Measurements from ENCODE around the gene ACTN1. TPM values are rescaled to one million over a fixed set of nuclear protein-coding genes. Genes with fewer than 3 reads are reported as not detected.

Gene ACTN1
- total RNA-seq, 1 donor from 2014 or later: 209 TPM

DNA sequence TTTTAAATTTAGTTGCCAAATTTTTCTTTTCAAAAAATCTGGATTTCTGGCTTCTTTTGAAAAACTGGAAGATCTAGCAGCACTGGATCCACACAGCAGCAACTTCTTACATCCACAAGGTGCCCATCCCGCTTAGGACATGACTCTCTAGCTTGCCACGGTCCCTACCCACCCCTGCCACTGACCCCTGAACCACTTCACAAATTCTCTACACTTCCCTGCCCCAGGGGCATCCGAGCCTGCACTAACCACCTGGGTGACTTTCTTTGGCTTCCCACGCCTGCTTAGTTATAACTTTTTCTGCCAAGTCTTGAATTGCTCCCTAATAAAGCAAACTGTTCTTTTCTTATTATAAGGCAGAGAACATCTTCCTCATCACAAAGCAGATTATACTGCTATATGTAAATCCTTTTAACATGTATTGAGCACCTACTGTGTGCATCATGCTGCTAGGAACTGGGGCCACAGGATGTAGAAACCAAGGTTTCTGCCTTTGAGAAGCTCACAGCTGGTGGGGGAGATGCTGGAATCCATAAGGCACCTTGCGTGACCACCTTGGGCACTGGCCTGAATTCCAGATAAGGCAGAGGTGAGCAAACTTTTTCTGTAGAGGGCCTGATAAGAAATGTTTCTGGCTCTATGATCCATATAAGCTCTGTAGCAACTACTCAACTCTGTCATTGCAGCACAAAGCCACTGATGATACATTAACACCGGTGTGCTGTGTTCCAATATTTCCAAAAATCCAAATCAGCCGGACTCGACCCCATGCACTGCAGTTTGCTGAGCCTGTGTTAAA is 59.8 kb downstream of the ACTN1 start:
- no peak for DNase-seq (ENCODE audit: extremely low spot score in 2 of 2)
- H3K27me3 ChIP-seq: no peaks in the 10 kb centered on the region
- peaks cover 0 to 23% of the 10 kb centered on the region in 2 donors for H3K36me3 ChIP-seq
- intact Hi-C loops (cut with DNase I): loop anchor here (10.0 kb wide), 2 partner anchors 55 to 175 kb away; partner anchors contain the start of gene ACTN1
- H3K4me1 ChIP-seq: peaks cover 13% of the 10 kb centered on the region
- TF ChIP-seq POLR2A (IDR thresholded peaks at IDR 0.05) (no peak), POLR2AphosphoS5 (IDR thresholded peaks at IDR 0.05; ENCODE audit: insufficient read depth in 1 of 2, low read depth in 1 of 2) (no peak)
- TF ChIP-seq, protein P1, sequence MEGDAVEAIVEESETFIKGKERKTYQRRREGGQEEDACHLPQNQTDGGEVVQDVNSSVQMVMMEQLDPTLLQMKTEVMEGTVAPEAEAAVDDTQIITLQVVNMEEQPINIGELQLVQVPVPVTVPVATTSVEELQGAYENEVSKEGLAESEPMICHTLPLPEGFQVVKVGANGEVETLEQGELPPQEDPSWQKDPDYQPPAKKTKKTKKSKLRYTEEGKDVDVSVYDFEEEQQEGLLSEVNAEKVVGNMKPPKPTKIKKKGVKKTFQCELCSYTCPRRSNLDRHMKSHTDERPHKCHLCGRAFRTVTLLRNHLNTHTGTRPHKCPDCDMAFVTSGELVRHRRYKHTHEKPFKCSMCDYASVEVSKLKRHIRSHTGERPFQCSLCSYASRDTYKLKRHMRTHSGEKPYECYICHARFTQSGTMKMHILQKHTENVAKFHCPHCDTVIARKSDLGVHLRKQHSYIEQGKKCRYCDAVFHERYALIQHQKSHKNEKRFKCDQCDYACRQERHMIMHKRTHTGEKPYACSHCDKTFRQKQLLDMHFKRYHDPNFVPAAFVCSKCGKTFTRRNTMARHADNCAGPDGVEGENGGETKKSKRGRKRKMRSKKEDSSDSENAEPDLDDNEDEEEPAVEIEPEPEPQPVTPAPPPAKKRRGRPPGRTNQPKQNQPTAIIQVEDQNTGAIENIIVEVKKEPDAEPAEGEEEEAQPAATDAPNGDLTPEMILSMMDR (IDR thresholded peaks at IDR 0.05): no peak
- no peak overlapping the region for H3K27ac ChIP-seq
- H3K9me3 ChIP-seq: no peaks in the 10 kb centered on the region
- H3K4me3 ChIP-seq: no peak overlapping the region

DNA sequence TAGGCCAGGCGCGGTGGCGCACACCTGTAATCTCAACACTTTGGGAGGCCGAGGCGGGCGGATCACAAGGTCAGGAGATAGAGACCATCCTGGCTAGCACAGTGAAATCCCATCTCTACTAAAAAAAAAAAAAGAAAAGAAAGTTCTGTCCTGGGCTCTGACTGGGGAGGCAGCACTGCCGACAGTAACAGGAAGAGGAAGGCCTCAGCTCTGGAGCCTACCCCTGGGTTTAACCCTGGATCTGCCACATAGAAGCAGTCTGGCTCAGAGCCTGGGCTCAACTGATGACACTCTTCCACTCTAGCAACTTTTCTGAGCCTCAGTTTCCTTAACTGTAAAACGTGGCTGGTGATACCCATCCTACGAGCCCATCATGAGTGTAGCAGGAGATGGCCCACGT is 60.5 kb downstream of the ACTN1 start:
- intact Hi-C loops (cut with DNase I): loop anchor here (10.0 kb wide), 2 partner anchors 56 to 176 kb away; partner anchors contain the start of gene ACTN1
- Histone ChIP-seq H3K4me3 (no peak overlapping the region), H3K27me3 (no peaks in the 10 kb centered on the region), H3K9me3 (no peaks in the 10 kb centered on the region), H3K27ac (no peak overlapping the region), H3K36me3 (peaks cover 0 to 23% of the 10 kb centered on the region in 2 donors), H3K4me1 (peaks cover 13% of the 10 kb centered on the region)
- no peak for DNase-seq (ENCODE audit: extremely low spot score in 2 of 2)
- TF ChIP-seq POLR2AphosphoS5 (IDR thresholded peaks at IDR 0.05; ENCODE audit: insufficient read depth in 1 of 2, low read depth in 1 of 2) (no peak), POLR2A (IDR thresholded peaks at IDR 0.05) (no peak)
- TF ChIP-seq, protein P1 (IDR thresholded peaks at IDR 0.05): no peak

DNA sequence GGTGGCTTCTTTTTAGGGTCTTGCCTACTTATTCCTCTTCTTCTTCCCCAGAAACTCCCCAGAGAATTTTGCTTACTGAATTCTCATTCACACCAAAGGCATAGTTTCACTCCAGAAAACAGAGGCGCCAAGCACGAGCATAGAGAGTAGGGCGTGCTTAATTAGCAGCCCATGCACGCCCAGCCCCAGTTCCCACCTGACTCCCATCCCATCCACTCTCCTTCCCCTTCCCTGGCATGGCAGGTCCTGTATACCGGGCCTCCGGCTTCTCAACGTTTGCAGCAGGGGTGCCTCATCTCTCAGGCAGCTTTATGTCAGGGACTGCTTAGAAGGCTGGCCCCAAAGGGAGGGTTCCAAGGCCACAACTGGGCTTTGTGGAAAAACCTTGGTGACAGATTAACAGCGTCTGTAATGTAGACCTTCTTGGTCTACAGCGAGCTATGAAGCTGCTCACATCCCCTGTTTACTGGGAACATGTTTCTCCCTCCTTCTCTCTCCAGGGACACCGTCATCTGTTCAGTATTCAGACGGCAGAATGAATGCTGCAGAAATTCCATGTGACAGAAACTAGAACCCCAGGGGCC is 62.7 kb downstream of the ACTN1 start:
- Histone ChIP-seq H3K36me3 (peaks cover 0 to 23% of the 10 kb centered on the region in 2 donors), H3K27ac (no peak overlapping the region), H3K9me3 (no peaks in the 10 kb centered on the region), H3K4me3 (no peak overlapping the region), H3K4me1 (no peaks in the 10 kb centered on the region), H3K27me3 (no peaks in the 10 kb centered on the region)
- no peak for DNase-seq (ENCODE audit: extremely low spot score in 2 of 2)
- no peak for TF ChIP-seq POLR2AphosphoS5 (IDR thresholded peaks at IDR 0.05; ENCODE audit: insufficient read depth in 1 of 2, low read depth in 1 of 2)
- TF ChIP-seq POLR2A (IDR thresholded peaks at IDR 0.05): no peak
- TF ChIP-seq, protein P1 (IDR thresholded peaks at IDR 0.05): no peak
- intact Hi-C loops (cut with DNase I): loop anchor here (10.0 kb wide), 2 partner anchors 58 to 178 kb away; partner anchors contain the start of gene ACTN1

- TF ChIP-seq POLR2AphosphoS5 (IDR thresholded peaks at IDR 0.05; ENCODE audit: insufficient read depth in 1 of 2, low read depth in 1 of 2) (no peak), POLR2A (IDR thresholded peaks at IDR 0.05) (no peak)
- TF ChIP-seq, protein P1 (IDR thresholded peaks at IDR 0.05): no peak
- H3K36me3 ChIP-seq: peaks cover 0 to 19% of the 10 kb centered on the region in 2 donors
- no peaks in the 10 kb centered on the region for H3K9me3 ChIP-seq
- no peak overlapping the region for H3K4me3 ChIP-seq
- no peak for DNase-seq (ENCODE audit: extremely low spot score in 2 of 2)
- no peak overlapping the region for H3K27ac ChIP-seq
- no peaks in the 10 kb centered on the region for H3K27me3 ChIP-seq
- intact Hi-C loops (cut with DNase I): loop anchor here (10.0 kb wide), 2 partner anchors 61 to 181 kb away; partner anchors contain the start of gene ACTN1
- H3K4me1 ChIP-seq: no peaks in the 10 kb centered on the region
These were observed 65.6 kb downstream of the ACTN1 start for GRCh38 chr14:68913516-68913915.
